ENCODE data around the gene ECM2.

DNA sequence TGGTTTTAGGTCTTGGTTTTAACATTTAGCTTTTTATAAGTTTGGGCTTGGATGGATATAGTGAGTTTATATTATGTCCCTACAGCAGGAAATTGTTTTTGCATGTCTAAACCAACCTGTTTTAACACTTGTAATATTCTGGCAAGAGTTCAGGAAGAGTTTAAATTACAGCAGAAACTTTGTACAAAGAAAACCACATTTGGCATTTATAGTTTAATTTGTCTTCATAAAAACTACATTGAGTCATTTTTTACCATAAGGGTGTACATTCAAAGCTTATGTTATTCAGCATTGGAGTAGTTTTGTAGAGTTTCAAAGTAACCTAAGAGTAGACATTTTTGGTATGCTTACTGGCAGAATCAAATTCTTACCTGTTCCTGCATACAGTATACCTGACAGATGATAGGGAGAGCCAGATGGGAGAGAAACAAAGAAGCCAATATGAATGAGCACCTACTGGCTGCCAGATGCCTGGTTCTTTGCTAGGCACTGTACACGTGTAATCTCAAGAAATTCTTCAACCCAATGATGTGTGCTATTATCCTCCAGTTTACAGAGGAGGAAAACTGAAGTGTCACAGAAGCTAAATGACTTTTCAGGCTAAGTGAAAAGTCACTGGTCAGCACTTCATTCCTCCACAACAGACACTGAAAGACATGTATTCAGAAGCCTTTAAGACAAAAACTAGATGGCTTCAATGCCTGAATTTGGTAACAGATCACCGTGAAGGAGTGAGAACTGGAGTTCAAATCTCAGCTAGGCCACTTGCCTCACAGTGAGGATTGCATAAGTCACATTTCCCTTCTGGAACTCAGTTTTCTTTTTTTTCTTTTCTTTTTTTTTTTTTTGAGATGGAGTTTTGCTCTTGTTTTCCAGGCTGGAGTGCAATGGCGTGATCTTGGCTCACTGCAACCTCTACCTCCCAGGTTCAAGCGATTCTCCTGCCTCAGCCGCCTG lies 25.9 kb upstream of the ECM2 start:
- TF ChIP-seq, protein P1, sequence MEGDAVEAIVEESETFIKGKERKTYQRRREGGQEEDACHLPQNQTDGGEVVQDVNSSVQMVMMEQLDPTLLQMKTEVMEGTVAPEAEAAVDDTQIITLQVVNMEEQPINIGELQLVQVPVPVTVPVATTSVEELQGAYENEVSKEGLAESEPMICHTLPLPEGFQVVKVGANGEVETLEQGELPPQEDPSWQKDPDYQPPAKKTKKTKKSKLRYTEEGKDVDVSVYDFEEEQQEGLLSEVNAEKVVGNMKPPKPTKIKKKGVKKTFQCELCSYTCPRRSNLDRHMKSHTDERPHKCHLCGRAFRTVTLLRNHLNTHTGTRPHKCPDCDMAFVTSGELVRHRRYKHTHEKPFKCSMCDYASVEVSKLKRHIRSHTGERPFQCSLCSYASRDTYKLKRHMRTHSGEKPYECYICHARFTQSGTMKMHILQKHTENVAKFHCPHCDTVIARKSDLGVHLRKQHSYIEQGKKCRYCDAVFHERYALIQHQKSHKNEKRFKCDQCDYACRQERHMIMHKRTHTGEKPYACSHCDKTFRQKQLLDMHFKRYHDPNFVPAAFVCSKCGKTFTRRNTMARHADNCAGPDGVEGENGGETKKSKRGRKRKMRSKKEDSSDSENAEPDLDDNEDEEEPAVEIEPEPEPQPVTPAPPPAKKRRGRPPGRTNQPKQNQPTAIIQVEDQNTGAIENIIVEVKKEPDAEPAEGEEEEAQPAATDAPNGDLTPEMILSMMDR (IDR thresholded peaks at IDR 0.05): no peak
- TF ChIP-seq, protein P2, sequence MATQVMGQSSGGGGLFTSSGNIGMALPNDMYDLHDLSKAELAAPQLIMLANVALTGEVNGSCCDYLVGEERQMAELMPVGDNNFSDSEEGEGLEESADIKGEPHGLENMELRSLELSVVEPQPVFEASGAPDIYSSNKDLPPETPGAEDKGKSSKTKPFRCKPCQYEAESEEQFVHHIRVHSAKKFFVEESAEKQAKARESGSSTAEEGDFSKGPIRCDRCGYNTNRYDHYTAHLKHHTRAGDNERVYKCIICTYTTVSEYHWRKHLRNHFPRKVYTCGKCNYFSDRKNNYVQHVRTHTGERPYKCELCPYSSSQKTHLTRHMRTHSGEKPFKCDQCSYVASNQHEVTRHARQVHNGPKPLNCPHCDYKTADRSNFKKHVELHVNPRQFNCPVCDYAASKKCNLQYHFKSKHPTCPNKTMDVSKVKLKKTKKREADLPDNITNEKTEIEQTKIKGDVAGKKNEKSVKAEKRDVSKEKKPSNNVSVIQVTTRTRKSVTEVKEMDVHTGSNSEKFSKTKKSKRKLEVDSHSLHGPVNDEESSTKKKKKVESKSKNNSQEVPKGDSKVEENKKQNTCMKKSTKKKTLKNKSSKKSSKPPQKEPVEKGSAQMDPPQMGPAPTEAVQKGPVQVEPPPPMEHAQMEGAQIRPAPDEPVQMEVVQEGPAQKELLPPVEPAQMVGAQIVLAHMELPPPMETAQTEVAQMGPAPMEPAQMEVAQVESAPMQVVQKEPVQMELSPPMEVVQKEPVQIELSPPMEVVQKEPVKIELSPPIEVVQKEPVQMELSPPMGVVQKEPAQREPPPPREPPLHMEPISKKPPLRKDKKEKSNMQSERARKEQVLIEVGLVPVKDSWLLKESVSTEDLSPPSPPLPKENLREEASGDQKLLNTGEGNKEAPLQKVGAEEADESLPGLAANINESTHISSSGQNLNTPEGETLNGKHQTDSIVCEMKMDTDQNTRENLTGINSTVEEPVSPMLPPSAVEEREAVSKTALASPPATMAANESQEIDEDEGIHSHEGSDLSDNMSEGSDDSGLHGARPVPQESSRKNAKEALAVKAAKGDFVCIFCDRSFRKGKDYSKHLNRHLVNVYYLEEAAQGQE (IDR thresholded peaks at IDR 0.05; ENCODE audit: insufficient read depth in 1 of 2, low read depth in 2 of 2, low read length in 1 of 2): no peak
- no peak for TF ChIP-seq POLR2AphosphoS5 (IDR thresholded peaks at IDR 0.05; ENCODE audit: low read depth, low read length)
